Common myeloid progenitor, CD34-positive (primary cell): Measurements from ENCODE around the gene PVR. TPM values are rescaled to one million over a fixed set of nuclear protein-coding genes. Genes with fewer than 3 reads are reported as not detected.
A peak's percentile ranks its signal among the peaks of the same experiment; 100 is the strongest.

Experiments
- CTCF ChIA-PET: fragments of 350-600 bp; sonication (Branson Sonifier 250); formaldehyde crosslinking; loops from one replicate; lab custom pipeline; 2021; ENCODE audit warnings: antibody characterized with exemption; lab: Charles Lee
- POLR2A ChIA-PET: fragments of 350-600 bp; sonication (Branson Sonifier 250); formaldehyde crosslinking; loops from one replicate; lab custom pipeline; 2021; ENCODE audit warnings: antibody characterized with exemption; lab: Charles Lee
- DNase-seq, 3 donors: peaks; one replicate each; pipeline versions ENCODE4 v3.0.0 to v3.0.0-alpha.2; 2013
- H3K27ac ChIP-seq, 2 experiments: 1 replicate in 1 of 2; 2 replicates in 1 of 2; pipeline ENCODE4 v1.7.0; 2013; ENCODE audit warnings: inconsistent platforms in 2 of 2, low read length in 2 of 2, mild to moderate bottlenecking in 2 of 2, low read depth in 1 of 2, moderate library complexity in 1 of 2; ENCODE audit not compliant: severe bottlenecking in 2 of 2, insufficient read depth in 1 of 2, poor library complexity in 1 of 2
- H3K27me3 ChIP-seq, 5 experiments: replicated peaks in 2 of 5; 1 replicate in 3 of 5; 2 replicates in 2 of 5; pipeline versions ENCODE4 v1.6.1 to v1.7.0; 2013; ENCODE audit warnings: low read length in 4 of 5, mild to moderate bottlenecking in 2 of 5, moderate library complexity in 2 of 5, inconsistent platforms in 1 of 5; ENCODE audit not compliant: insufficient read depth in 5 of 5, control insufficient read depth in 4 of 5
- H3K36me3 ChIP-seq, 4 experiments: 1 replicate in 2 of 4; 2 replicates in 2 of 4; pipeline versions ENCODE4 v1.6.1 to v1.7.0; 2013; ENCODE audit warnings: low read length in 3 of 4, control low read depth in 1 of 4, mild to moderate bottlenecking in 1 of 4; ENCODE audit not compliant: control insufficient read depth in 4 of 4, insufficient read depth in 4 of 4
- H3K4me1 ChIP-seq, 4 experiments: 1 replicate in 3 of 4; 2 replicates in 1 of 4; pipeline versions ENCODE4 v1.6.1 to v1.7.1; 2013; ENCODE audit warnings: low read length in 3 of 4, mild to moderate bottlenecking in 3 of 4, control low read depth in 1 of 4, inconsistent platforms in 1 of 4, moderate library complexity in 1 of 4; ENCODE audit not compliant: control insufficient read depth in 4 of 4, insufficient read depth in 4 of 4; ENCODE audit errors: control extremely low read depth in 1 of 4
- H3K4me3 ChIP-seq, 7 experiments: 1 replicate in 4 of 7; 2 replicates in 3 of 7; pipeline versions ENCODE4 v1.5.1 to v1.7.0; 2013; ENCODE audit warnings: mild to moderate bottlenecking in 7 of 7, low read length in 6 of 7, moderate library complexity in 6 of 7, inconsistent platforms in 2 of 7, low read depth in 2 of 7, control low read depth in 1 of 7; ENCODE audit not compliant: insufficient read depth in 4 of 7, control insufficient read depth in 1 of 7; ENCODE audit errors: extremely low read depth in 1 of 7
- H3K9me3 ChIP-seq, 5 experiments: 1 replicate in 4 of 5; 2 replicates in 1 of 5; pipeline versions ENCODE4 v1.6.1 to v1.7.1; 2013; ENCODE audit warnings: low read length in 4 of 5, mild to moderate bottlenecking in 2 of 5, inconsistent platforms in 1 of 5, low read depth in 1 of 5, moderate library complexity in 1 of 5; ENCODE audit not compliant: control insufficient read depth in 4 of 5, insufficient read depth in 2 of 5; ENCODE audit errors: control extremely low read depth in 1 of 5
- WGBS: methylation state at CpG from one replicate; pipeline ENCODE4 v1.1.5; 2013; ENCODE audit not compliant: insufficient coverage; 5-methylcytosine and 5-hydroxymethylcytosine counted together
- polyA plus RNA-seq: library from polyadenylated mRNA; unstranded; fragments of 120-200 nt; gene quantifications from one replicate; pipeline ENCODE4 v1.2.1, GENCODE V29; 2013

Gene PVR, protein sequence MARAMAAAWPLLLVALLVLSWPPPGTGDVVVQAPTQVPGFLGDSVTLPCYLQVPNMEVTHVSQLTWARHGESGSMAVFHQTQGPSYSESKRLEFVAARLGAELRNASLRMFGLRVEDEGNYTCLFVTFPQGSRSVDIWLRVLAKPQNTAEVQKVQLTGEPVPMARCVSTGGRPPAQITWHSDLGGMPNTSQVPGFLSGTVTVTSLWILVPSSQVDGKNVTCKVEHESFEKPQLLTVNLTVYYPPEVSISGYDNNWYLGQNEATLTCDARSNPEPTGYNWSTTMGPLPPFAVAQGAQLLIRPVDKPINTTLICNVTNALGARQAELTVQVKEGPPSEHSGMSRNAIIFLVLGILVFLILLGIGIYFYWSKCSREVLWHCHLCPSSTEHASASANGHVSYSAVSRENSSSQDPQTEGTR
- 8.7 TPM for polyA plus RNA-seq

GRCh38 chr19:44643605-44644401, at the start of gene PVR:
Gene PVR, plus strand, starts transcription at chr19:44643910. Its CDS starts 187 bp downstream, at chr19:44644097.
- H3K27me3 ChIP-seq, result no peaks in the 10 kb centered on the region
- peak; percentile 28 to 54 (median 43) for DNase-seq
- H3K4me1 ChIP-seq, result peaks cover 0 to 12% (median 8%) of the 10 kb centered on the region in 4 experiments
- peak within 1 kb of the TSS; percentile 60 to 87 (median 76) for H3K4me3 ChIP-seq
- under 1% methylated on average over 62 of the region's 70 CpGs for WGBS
- peak within 1 kb of the TSS in 1 of 2 experiments; percentile 14 for H3K27ac ChIP-seq
- POLR2A ChIA-PET, result no interaction called here
- CTCF ChIA-PET, result interaction anchor here (0.8 to 1.8 kb wide), 5 partner anchors 9 to 80 kb away, joined by 3 to 6 read pairs (median 4); no protein-coding TSS in a partner anchor
- no peaks in the 10 kb centered on the region for H3K9me3 ChIP-seq
- peaks cover 4 to 18% (median 9%) of the 10 kb centered on the region in 4 experiments for H3K36me3 ChIP-seq

GRCh38 chr19:44596428-44597130, 47.1 kb upstream of the PVR start:
- H3K27me3 ChIP-seq, result peaks cover 0 to 5% (median 0%) of the 10 kb centered on the region in 5 experiments
- H3K27ac ChIP-seq, result no peak overlapping the region
- DNase-seq, result no peak
- no peak overlapping the region for H3K4me3 ChIP-seq
- peaks cover 0 to 3% (median 0%) of the 10 kb centered on the region in 5 experiments for H3K9me3 ChIP-seq
- H3K36me3 ChIP-seq, result no peaks in the 10 kb centered on the region
- ChIA-PET CTCF (interaction anchor here (0.7 kb wide), 1 partner anchor 8 kb away, joined by 3 read pairs; no protein-coding TSS in a partner anchor), POLR2A (no interaction called here)
- 95% methylated on average over 7 of the region's 10 CpGs for WGBS
- peaks cover 0 to 9% (median 5%) of the 10 kb centered on the region in 4 experiments for H3K4me1 ChIP-seq

DNA sequence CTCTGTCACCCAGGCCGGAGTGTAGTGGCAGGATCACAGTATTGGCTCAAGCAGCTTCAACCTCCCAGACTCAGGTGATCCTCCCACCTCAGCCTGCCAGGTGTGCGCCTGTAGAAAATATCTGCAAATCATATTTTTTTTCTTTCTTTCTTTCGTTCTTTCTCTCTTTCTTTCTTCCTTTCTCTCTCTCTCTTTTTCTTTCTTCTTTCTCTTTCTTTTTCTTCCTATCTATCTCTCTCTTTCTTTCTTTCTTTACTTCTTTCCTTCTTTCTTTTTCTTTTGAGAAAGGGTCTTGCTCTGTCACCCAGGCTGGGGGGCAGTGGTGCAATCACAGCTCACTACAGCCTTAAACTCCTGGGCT, 46.6 kb upstream of the PVR start:
- Histone ChIP-seq H3K4me1 (peaks cover 0 to 9% (median 5%) of the 10 kb centered on the region in 4 experiments), H3K36me3 (no peaks in the 10 kb centered on the region), H3K27me3 (peaks cover 0 to 5% (median 0%) of the 10 kb centered on the region in 5 experiments), H3K4me3 (no peak overlapping the region), H3K9me3 (no peaks in the 10 kb centered on the region), H3K27ac (no peak overlapping the region)
- CTCF ChIA-PET, result no interaction called here
- POLR2A ChIA-PET, result no interaction called here
- no peak for DNase-seq
- 97% methylated on average over 3 of the region's 3 CpGs for WGBS

- H3K4me3 ChIP-seq, result no peak overlapping the region
- POLR2A ChIA-PET, result no interaction called here
- peaks cover 0 to 5% (median 0%) of the 10 kb centered on the region in 5 experiments for H3K27me3 ChIP-seq
- no peaks in the 10 kb centered on the region for H3K9me3 ChIP-seq
- no peaks in the 10 kb centered on the region for H3K4me1 ChIP-seq
- no peak overlapping the region for H3K27ac ChIP-seq
- no peaks in the 10 kb centered on the region for H3K36me3 ChIP-seq
- CTCF ChIA-PET, result interaction anchor here (0.9 kb wide), 1 partner anchor 10 kb away, joined by 3 read pairs; no protein-coding TSS in a partner anchor
- no peak for DNase-seq
These were observed 45.4 kb upstream of the PVR start for GRCh38 chr19:44598355-44598754.

- no peaks in the 10 kb centered on the region for H3K36me3 ChIP-seq
- CTCF ChIA-PET, result interaction anchor here (0.9 kb wide), 1 partner anchor 9 kb away, joined by 3 read pairs; no protein-coding TSS in a partner anchor
- H3K27me3 ChIP-seq, result peaks cover 0 to 5% (median 0%) of the 10 kb centered on the region in 5 experiments
- POLR2A ChIA-PET, result no interaction called here
- H3K4me3 ChIP-seq, result no peak overlapping the region
- no peak for DNase-seq
- H3K27ac ChIP-seq, result no peak overlapping the region
- H3K4me1 ChIP-seq, result no peaks in the 10 kb centered on the region
- 80% methylated on average over 1 of the region's 3 CpGs for WGBS
- no peaks in the 10 kb centered on the region for H3K9me3 ChIP-seq
These were observed 44.8 kb upstream of the PVR start for GRCh38 chr19:44598880-44599279.

- H3K36me3 ChIP-seq, result no peaks in the 10 kb centered on the region
- H3K4me1 ChIP-seq, result no peaks in the 10 kb centered on the region
- ChIA-PET CTCF (no interaction called here), POLR2A (no interaction called here)
- 96% methylated on average over 4 of the region's 4 CpGs for WGBS
- peaks cover 0 to 5% (median 0%) of the 10 kb centered on the region in 5 experiments for H3K27me3 ChIP-seq
- H3K4me3 ChIP-seq, result no peak overlapping the region
- DNase-seq, result no peak
- no peaks in the 10 kb centered on the region for H3K9me3 ChIP-seq
- H3K27ac ChIP-seq, result no peak overlapping the region
These were observed 43.2 kb upstream of the PVR start for GRCh38 chr19:44600466-44600865.
